GM21717 (cell line): ENCODE measurements around the gene KANSL1.
"Not testable (repeated sequence)": the region's sequence is repeated elsewhere in the genome, so short reads cannot be mapped to it uniquely, and the experiment has no call there.

Source experiments
- ATAC-seq: cut with Tn5 transposase; IDR thresholded peaks from one replicate; pipeline ENCODE4 v1.9.1; 2021; ENCODE audit warnings: mild to moderate bottlenecking, moderate library complexity; ENCODE audit not compliant: unreplicated experiment

Gene KANSL1

DNA sequence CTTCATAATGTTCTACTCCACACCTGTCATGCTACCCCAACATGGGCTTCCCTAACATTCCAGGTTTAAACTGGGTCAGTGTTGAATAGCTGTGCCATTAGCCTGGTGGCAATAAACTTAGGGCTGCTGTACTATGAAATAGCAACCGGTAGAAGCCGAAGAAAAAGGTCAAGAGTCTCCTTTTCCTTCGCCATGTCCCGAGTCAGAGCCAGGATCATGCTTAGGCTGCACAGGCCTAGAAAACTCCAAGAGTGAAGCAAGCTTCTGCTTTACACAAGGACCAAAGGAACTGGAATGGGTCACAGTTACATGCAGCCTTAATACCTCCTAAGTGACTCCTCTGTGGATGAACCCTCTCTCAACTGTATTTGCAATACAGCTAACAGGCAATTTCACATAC is 105.4 kb downstream of the KANSL1 start:
- ATAC-seq, result not testable (repeated sequence)

- ATAC-seq, result no peak
Measured at GRCh38 chr17:46086821-46087220, 106.4 kb downstream of the KANSL1 start.

DNA sequence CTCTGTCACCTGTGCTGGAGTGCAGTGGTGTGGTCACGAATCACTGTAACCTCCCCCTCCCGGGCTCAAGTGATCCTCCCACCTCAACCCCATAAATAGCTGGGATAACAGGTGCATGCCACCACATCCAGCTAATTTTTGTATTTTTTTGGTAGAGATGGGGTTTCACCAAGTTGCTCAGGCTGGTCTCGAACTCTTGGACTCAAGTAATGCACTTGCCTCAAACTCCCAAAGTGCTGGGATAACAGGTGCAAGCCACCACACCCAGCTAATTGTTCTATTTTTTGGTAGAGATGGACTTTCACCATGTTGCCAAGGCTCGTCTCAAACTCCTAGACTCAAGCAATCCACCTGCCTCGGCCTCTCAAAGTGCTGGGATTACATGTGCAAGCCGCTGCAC is 107.7 kb downstream of the KANSL1 start:
- no peak for ATAC-seq

DNA sequence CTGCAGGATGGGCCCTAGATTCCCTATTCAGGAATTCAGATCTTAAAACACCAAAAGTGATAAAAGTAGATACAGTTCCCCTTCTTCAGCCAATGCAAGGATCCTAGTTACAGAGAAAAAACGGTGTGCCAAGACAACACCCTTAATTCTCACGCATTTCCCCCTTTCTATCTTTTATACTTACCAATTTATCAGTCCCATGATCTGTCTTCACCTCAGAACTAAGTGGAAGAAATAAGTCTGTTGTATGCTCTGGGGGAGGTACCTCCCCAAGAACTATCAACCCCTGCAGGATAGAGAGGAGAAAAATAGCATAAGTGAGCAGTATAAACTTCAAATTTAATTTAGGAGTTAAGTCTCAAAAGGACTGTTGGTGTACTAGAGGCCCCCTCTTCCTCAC is 111.0 kb downstream of the KANSL1 start:
- no peak for ATAC-seq

- no peak for ATAC-seq
Measured at GRCh38 chr17:46081018-46081320, 112.3 kb downstream of the KANSL1 start.

- ATAC-seq, result no peak
Measured at GRCh38 chr17:46080118-46081017, 112.9 kb downstream of the KANSL1 start.

- no peak for ATAC-seq
Measured at GRCh38 chr17:46078675-46079074, 114.6 kb downstream of the KANSL1 start.

DNA sequence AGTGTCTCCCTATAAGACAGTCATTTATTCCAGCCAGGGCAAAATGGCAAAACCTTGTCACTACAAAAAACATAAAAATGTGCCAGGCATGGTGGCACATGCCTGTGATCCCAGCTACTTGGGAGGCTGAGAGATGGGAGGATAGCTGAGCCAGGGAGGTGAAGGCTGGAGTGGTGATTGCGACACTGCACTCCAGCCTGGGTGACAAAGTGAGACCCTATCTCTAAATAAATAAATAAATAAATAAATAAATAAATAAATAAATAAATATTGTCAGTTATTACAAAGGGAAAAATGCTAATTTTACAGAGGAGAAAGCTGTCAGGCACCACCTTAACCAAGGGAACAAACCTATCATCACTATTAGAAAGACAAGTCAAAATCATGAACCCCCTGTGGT is 118.7 kb downstream of the KANSL1 start:
- ATAC-seq, result no peak

GRCh38 chr17:46072998-46073397 is 120.2 kb downstream of the KANSL1 start:
- ATAC-seq, result no peak

DNA sequence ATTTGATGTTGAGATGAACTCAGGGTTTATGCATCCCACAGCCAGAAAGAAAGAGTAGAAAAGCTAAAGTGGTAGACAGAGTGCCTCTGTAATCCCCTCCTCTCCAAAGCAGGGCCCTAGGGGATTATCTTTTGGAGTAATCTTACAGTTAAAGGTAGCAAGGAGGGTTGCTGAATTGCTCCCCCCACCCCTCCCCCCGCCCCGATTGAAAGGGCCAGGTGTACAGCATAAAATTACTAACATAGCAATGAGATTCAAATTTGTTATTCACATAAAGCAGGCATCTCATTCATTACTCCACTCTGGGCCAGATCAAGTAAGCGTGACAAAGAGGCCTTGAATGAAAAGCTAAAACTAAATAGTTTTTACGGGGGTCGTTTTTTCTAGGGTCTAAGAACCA is 121.4 kb downstream of the KANSL1 start:
- ATAC-seq, result no peak

DNA sequence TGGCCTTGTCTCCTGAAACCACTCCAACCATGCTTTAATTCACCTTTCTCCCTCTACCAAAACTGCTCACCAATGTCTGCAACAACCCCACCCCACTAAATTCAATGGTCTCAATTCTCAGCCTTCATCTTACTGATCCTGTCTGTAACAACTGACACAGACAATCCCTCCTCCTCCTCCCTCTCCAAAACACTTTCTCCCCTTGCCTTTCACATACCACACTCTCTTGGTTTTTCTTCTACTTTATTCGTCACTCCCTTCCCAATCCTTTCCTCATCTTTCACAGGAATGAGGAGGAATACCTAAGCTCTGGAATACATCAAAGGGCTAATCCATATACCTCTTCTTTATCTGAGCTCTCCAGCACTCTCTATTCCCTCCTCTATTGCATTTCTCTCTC is 128.8 kb downstream of the KANSL1 start:
- ATAC-seq, result no peak

DNA sequence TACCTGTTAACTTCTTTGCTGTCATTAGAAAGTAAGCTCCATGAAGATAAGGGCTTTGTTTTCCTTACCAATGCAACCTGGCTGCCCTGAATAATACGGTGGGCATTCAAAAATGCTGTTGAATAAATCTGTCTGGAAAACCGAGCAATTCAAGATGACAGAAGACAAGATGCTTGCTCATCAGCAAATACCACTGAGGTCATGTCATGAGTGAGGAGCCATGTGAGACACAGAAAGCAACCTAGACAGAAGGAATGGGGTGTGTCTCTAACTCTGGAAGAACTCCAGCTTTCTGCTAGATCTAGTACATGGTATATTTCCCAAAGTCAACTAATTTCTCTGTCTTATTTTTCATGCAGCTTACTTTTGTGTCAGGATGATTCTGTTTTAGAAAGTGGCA is 130.0 kb downstream of the KANSL1 start:
- ATAC-seq, result no peak

- ATAC-seq, result no peak
Measured at GRCh38 chr17:46061435-46061834, 131.8 kb downstream of the KANSL1 start.

GRCh38 chr17:46060461-46060860 is 132.8 kb downstream of the KANSL1 start:
- no peak for ATAC-seq

- ATAC-seq, result no peak
Measured at GRCh38 chr17:46059486-46059885, 133.7 kb downstream of the KANSL1 start.

GRCh38 chr17:46057366-46057765 is 135.9 kb downstream of the KANSL1 start:
- ATAC-seq, result no peak

GRCh38 chr17:46056800-46057304 is 136.4 kb downstream of the KANSL1 start:
- ATAC-seq, result no peak

GRCh38 chr17:46053911-46054534 is 139.2 kb downstream of the KANSL1 start:
- no peak for ATAC-seq

DNA sequence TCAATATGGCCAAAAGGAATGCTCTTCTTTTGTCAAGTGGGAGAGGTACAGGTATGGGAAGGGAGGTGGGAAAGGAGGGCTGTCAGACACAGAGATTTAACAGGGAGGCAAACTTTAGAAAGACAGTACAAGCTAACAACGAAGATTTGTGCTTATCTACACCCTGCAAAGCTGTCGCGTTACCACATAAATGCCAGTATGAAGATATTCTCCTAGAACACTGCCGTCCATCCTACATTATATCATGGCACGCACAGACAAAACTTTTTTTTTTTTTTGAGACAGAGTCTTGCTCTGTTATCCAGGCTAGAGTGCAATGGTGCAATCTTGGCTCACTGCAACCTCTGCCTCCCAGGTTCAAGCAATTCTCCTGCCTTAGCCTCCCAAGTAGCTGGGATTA is 143.6 kb downstream of the KANSL1 start:
- no peak for ATAC-seq

DNA sequence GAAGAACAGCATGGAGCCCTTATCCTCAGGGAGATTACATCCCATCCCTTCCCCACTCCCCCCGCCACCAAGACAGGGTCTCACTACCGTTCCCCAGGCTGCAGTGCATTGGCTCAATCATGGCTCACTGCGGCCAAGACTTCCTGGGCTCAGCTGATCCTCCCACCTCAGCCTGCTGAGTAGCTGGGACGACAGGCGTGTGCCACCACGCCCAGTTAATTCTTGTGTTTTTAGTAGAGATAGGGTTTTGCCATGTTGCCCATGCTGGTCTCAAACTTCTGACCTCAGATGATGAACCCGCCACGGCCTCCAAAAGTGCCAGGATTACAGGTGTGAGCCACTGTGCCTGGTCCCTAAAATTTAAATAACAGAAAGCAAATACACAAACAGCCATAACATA is 145.4 kb downstream of the KANSL1 start:
- no peak for ATAC-seq

DNA sequence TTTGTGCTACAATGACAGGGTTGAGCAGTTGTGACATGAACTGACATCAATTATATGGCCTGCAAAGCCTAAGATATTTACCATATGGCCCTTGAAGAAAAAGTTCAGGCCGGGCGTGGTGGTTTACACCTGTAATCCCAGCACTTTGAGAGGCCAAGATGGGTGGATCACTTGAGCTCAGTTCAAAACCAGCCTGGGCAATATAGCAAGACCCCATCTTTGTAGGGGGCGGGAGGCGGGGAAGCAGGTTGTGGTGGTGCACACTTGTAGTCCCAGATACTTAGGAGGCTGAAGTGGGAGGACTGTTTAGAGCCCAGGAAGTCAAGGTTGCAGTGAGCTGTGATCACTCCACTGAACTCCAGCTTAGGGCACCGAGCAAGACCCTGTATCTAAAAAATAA is 145.8 kb downstream of the KANSL1 start:
- ATAC-seq, result no peak

GRCh38 chr17:46046957-46047356 is 146.3 kb downstream of the KANSL1 start:
- no peak for ATAC-seq
